ENCODE measurements around the gene ZNF322. TPM values are rescaled to one million over a fixed set of nuclear protein-coding genes. Genes with fewer than 3 reads are reported as not detected.

ZNF322 gene
- total and polyA plus RNA-seq, 2 of the 8 experiments (the other 6 are each of a cell fraction or from before 2014, with no cell fraction given), result 5.3 to 35.0 TPM

DNA sequence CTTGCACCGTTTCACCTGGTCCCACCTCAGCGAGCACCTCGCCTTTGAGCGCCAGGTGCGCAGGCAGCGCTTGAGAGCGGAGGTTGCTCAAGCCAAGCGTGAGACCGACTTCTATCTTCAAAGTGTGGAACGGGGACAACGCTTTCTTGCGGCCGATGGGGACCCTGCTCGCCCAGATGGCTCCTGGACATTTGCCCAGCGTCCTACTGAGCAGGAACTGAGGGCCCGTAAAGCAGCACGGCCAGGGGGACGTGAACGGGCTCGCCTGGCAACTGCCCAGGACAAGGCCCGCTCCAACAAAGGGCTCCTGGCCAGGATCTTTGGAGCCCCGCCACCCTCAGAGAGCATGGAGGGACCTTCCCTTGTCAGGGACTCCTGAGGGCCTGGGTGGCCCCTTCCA, 61.3 kb downstream of the ZNF322 start:
- FAIRE-seq, result no peak
- no peak for DNase-seq (ENCODE audit: low read depth in 1 of 2, low spot score in 2 of 2)
- H3K14ac ChIP-seq (ENCODE audit: insufficient read length), result no peak overlapping the region
- TF ChIP-seq HDAC2 (IDR thresholded peaks at IDR 0.05; ENCODE audit: borderline replicate concordance in 1 of 2, low read depth in 2 of 2, low read length in 2 of 2), result no peak
- TF ChIP-seq TAF1 (IDR thresholded peaks at IDR 0.05; ENCODE audit: low read depth, low read length), result no peak
- TF ChIP-seq, protein P1, sequence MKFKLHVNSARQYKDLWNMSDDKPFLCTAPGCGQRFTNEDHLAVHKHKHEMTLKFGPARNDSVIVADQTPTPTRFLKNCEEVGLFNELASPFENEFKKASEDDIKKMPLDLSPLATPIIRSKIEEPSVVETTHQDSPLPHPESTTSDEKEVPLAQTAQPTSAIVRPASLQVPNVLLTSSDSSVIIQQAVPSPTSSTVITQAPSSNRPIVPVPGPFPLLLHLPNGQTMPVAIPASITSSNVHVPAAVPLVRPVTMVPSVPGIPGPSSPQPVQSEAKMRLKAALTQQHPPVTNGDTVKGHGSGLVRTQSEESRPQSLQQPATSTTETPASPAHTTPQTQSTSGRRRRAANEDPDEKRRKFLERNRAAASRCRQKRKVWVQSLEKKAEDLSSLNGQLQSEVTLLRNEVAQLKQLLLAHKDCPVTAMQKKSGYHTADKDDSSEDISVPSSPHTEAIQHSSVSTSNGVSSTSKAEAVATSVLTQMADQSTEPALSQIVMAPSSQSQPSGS (IDR thresholded peaks at IDR 0.05; ENCODE audit: low read length), result no peak
- TF ChIP-seq YY1 (IDR thresholded peaks at IDR 0.05; ENCODE audit: low read depth, low read length), result no peak
- TF ChIP-seq EGR1 (IDR thresholded peaks at IDR 0.05; ENCODE audit: borderline replicate concordance, low read depth, low read length), result no peak
- no peak for TF ChIP-seq KDM5A (IDR thresholded peaks at IDR 0.05; ENCODE audit: low read length)
- TF ChIP-seq ASH2L (IDR thresholded peaks at IDR 0.05; ENCODE audit: low read length), result no peak
- no peak for TF ChIP-seq SRF (IDR thresholded peaks at IDR 0.05; ENCODE audit: low read depth, low read length)
- no peak for TF ChIP-seq GABPA (IDR thresholded peaks at IDR 0.05; ENCODE audit: borderline replicate concordance, insufficient read depth, low read length)
- TF ChIP-seq, protein P2, sequence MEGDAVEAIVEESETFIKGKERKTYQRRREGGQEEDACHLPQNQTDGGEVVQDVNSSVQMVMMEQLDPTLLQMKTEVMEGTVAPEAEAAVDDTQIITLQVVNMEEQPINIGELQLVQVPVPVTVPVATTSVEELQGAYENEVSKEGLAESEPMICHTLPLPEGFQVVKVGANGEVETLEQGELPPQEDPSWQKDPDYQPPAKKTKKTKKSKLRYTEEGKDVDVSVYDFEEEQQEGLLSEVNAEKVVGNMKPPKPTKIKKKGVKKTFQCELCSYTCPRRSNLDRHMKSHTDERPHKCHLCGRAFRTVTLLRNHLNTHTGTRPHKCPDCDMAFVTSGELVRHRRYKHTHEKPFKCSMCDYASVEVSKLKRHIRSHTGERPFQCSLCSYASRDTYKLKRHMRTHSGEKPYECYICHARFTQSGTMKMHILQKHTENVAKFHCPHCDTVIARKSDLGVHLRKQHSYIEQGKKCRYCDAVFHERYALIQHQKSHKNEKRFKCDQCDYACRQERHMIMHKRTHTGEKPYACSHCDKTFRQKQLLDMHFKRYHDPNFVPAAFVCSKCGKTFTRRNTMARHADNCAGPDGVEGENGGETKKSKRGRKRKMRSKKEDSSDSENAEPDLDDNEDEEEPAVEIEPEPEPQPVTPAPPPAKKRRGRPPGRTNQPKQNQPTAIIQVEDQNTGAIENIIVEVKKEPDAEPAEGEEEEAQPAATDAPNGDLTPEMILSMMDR (IDR thresholded peaks at IDR 0.05; ENCODE audit: control extremely low read depth in 1 of 3, insufficient read depth in 1 of 3, low read depth in 1 of 3, low read length in 3 of 3), result no peak

More for the DNA sequence above, 61.3 kb downstream of the ZNF322 start:
- H3K9me3 ChIP-seq (ENCODE audit: insufficient read depth in 2 of 2, low read depth in 1 of 2, low read length in 1 of 2), result no peaks in the 10 kb centered on the region
- no peak overlapping the region for H4K91ac ChIP-seq (replicated peaks; ENCODE audit: insufficient read length, low read length)
- no peak overlapping the region for H2BK120ac ChIP-seq (replicated peaks; ENCODE audit: low read depth, low read length)
- H2AK5ac ChIP-seq (ENCODE audit: low read depth, low read length), result no peak overlapping the region
- H4K8ac ChIP-seq (ENCODE audit: extremely low read depth, insufficient read depth, low read length), result no peak overlapping the region
- H2BK12ac ChIP-seq (ENCODE audit: low read depth, low read length), result no peak overlapping the region
- H3K4me1 ChIP-seq (replicated peaks in 1 of 4; ENCODE audit: control insufficient read depth in 3 of 4, insufficient read depth in 4 of 4, low read length in 3 of 4), result peaks cover 0 to 5% (median 2%) of the 10 kb centered on the region in 4 experiments; a peak in 5 of 7 replicates
- peaks cover 18% of the 10 kb centered on the region for H3K23me2 ChIP-seq (ENCODE audit: low read depth, low read length)
- peaks cover 0 to 6% (median 3%) of the 10 kb centered on the region in 4 experiments; a peak in 2 of 8 replicates for H3K36me3 ChIP-seq (ENCODE audit: control insufficient read depth in 2 of 4, insufficient read depth in 4 of 4, low read length in 3 of 4)
- H3K27ac ChIP-seq (ENCODE audit: low read depth, low read length), result no peak overlapping the region
- POLR2A ChIA-PET (ENCODE audit: partially characterized antibody), result no interaction called here
- H4K5ac ChIP-seq (ENCODE audit: insufficient read length, low read depth, low read length), result no peak overlapping the region
- WGBS, 2 experiments (ENCODE audit: extremely low coverage in 1 of 2, insufficient coverage in 1 of 2, insufficient read length in 1 of 2, insufficient replicate concordance in 2 of 2, low coverage in 1 of 2, low lambda C conversion rate in 2 of 2, missing lambda C conversion rate in 1 of 2), result 96% methylated on average over 21 of the region's 22 CpGs; no CpG with 5 or more reads in 1 of the 2 experiments
- no peaks in the 10 kb centered on the region for H3K27me3 ChIP-seq (replicated peaks in 1 of 4; ENCODE audit: control insufficient read depth in 3 of 4, extremely low read depth in 1 of 4, insufficient read depth in 3 of 4, low read length in 3 of 4)
- H3K56ac ChIP-seq (replicated peaks; ENCODE audit: insufficient read length, low read depth, low read length), result no peak overlapping the region
- H3K4me2 ChIP-seq (ENCODE audit: insufficient read depth in 1 of 2, low read depth in 2 of 2, low read length in 2 of 2), result peak overlapping the region in 1 of 2 experiments; percentile 74; a peak in 2 of 4 replicates
- no peak overlapping the region for H2BK15ac ChIP-seq (ENCODE audit: low read length)
- peaks cover 8% of the 10 kb centered on the region for H3K79me1 ChIP-seq (ENCODE audit: low read depth, low read length)
- H3K79me2 ChIP-seq (ENCODE audit: control insufficient read depth in 1 of 2, insufficient read depth in 2 of 2, low read length in 2 of 2), result peaks cover 0 to 12% of the 10 kb centered on the region in 2 experiments; a peak in 2 of 4 replicates
- H3K23ac ChIP-seq (ENCODE audit: insufficient read length), result no peak overlapping the region
- no peak overlapping the region for H2AFZ ChIP-seq (ENCODE audit: low read length)
- H3K4ac ChIP-seq (replicated peaks; ENCODE audit: insufficient read length, low read depth, low read length), result no peak overlapping the region
- no peak overlapping the region for H2BK20ac ChIP-seq (ENCODE audit: low read length)
- H2BK5ac ChIP-seq (ENCODE audit: low read depth, low read length), result no peak overlapping the region
- no peak overlapping the region for H3K18ac ChIP-seq (ENCODE audit: extremely low read depth, low read length)
- CTCF ChIA-PET (ENCODE audit: partially characterized antibody), result no interaction called here
- H4K20me1 ChIP-seq (replicated peaks in 1 of 2; ENCODE audit: control insufficient read depth in 1 of 2, insufficient read depth in 2 of 2, low read length in 2 of 2), result no peaks in the 10 kb centered on the region
- H3K4me3 ChIP-seq (ENCODE audit: extremely low read depth in 1 of 4, insufficient read depth in 2 of 4, low read depth in 3 of 4, low read length in 4 of 4), result peak overlapping the region in 1 of 4 experiments; percentile 92; a peak in 1 of 8 replicates
- H3K9ac ChIP-seq (replicated peaks in 1 of 4; ENCODE audit: extremely low read depth in 1 of 4, low read depth in 3 of 4, low read length in 3 of 4), result no peak overlapping the region

All from H1 (cell line).